HG02678 (cell line): Measurements from ENCODE around the gene SLC34A3.
"Not testable (repeated sequence)": the region's sequence is repeated elsewhere in the genome, so short reads cannot be mapped to it uniquely, and the experiment has no call there.

Experiments
- ATAC-seq: cut with Tn5 transposase; IDR thresholded peaks from one replicate; pipeline ENCODE4 v1.9.1; 2021; ENCODE audit warnings: mild to moderate bottlenecking, moderate library complexity; ENCODE audit not compliant: unreplicated experiment

The SLC34A3 gene

GRCh38 chr9:137255448-137256114 lies 24.9 kb downstream of the SLC34A3 start:
- no peak for ATAC-seq

- no peak for ATAC-seq
Measured at GRCh38 chr9:137256362-137256761, 25.7 kb downstream of the SLC34A3 start.

- no peak for ATAC-seq
Measured at GRCh38 chr9:137256856-137257255, 26.2 kb downstream of the SLC34A3 start.

- not testable (repeated sequence) for ATAC-seq
Measured at GRCh38 chr9:137262173-137262908, 31.6 kb downstream of the SLC34A3 start.

GRCh38 chr9:137262909-137263285 lies 32.2 kb downstream of the SLC34A3 start:
- no peak for ATAC-seq

- ATAC-seq = no peak
Measured at GRCh38 chr9:137263506-137263905, 32.8 kb downstream of the SLC34A3 start.

GRCh38 chr9:137264067-137264466 lies 33.4 kb downstream of the SLC34A3 start:
- ATAC-seq = no peak

GRCh38 chr9:137265496-137266161 lies 34.9 kb downstream of the SLC34A3 start:
- ATAC-seq = no peak

- ATAC-seq = no peak
Measured at GRCh38 chr9:137266162-137266527, 35.4 kb downstream of the SLC34A3 start.

GRCh38 chr9:137266585-137267453 lies 36.1 kb downstream of the SLC34A3 start:
- no peak for ATAC-seq

- no peak for ATAC-seq
Measured at GRCh38 chr9:137267933-137268355, 37.2 kb downstream of the SLC34A3 start.

- ATAC-seq = no peak
Measured at GRCh38 chr9:137268538-137269201, 38.0 kb downstream of the SLC34A3 start.

- no peak for ATAC-seq
Measured at GRCh38 chr9:137269231-137269772, 38.6 kb downstream of the SLC34A3 start.

GRCh38 chr9:137270929-137271695 lies 40.4 kb downstream of the SLC34A3 start:
- ATAC-seq = no peak

GRCh38 chr9:137271696-137272076 lies 41.0 kb downstream of the SLC34A3 start:
- no peak for ATAC-seq

- ATAC-seq = no peak
Measured at GRCh38 chr9:137272241-137273094, 41.8 kb downstream of the SLC34A3 start.

- no peak for ATAC-seq
Measured at GRCh38 chr9:137273095-137273490, 42.4 kb downstream of the SLC34A3 start.

GRCh38 chr9:137273611-137274320 lies 43.1 kb downstream of the SLC34A3 start:
- ATAC-seq = no peak
